ENCODE measurements around the gene TAPBP. TPM values are rescaled to one million over a fixed set of nuclear protein-coding genes. Genes with fewer than 3 reads are reported as not detected.

The TAPBP gene
- total and polyA plus RNA-seq, 9 of the 15 experiments (the other 6 are each of a cell fraction or from before 2014, with no cell fraction given): 5.6 to 74.0 (median 22.3) TPM

DNA sequence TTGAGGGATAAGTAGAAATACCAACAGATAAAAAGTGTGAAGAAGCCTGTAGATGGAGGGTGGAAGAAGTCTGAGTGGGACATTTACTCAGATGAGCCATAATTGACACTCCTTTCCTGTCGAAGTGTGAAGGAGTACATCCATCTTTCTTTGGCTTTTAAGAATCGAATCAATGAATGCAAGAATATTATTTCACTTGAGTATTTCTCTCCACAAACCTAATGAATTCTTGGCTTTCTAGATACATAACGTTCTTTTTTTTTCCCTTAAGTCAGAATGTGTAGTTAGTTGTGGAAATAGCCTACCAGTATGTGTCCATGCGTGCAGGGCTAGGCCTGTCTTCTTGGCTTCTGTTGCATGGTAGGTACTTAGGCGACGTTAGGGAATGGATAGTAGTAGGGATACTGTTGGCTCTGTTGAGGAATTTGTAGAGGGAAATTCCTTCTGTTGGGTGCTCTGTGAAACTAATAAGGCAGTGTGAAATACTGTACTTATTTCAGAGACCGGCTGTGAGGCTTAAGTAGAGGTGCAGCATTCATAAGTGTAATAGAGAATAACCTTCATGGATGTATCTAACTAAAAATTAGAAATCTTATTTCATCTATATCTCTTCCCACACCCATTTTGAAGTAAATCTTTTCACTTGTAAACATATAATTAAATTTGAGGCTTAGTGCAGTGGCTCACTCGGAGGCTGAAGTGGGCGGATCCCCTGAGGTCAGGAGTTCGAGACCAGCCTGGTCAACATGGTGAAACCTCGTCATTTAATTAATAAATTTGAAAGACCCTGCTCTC is 40.6 kb downstream of the TAPBP start (continued):
- TF ChIP-seq, protein P1, sequence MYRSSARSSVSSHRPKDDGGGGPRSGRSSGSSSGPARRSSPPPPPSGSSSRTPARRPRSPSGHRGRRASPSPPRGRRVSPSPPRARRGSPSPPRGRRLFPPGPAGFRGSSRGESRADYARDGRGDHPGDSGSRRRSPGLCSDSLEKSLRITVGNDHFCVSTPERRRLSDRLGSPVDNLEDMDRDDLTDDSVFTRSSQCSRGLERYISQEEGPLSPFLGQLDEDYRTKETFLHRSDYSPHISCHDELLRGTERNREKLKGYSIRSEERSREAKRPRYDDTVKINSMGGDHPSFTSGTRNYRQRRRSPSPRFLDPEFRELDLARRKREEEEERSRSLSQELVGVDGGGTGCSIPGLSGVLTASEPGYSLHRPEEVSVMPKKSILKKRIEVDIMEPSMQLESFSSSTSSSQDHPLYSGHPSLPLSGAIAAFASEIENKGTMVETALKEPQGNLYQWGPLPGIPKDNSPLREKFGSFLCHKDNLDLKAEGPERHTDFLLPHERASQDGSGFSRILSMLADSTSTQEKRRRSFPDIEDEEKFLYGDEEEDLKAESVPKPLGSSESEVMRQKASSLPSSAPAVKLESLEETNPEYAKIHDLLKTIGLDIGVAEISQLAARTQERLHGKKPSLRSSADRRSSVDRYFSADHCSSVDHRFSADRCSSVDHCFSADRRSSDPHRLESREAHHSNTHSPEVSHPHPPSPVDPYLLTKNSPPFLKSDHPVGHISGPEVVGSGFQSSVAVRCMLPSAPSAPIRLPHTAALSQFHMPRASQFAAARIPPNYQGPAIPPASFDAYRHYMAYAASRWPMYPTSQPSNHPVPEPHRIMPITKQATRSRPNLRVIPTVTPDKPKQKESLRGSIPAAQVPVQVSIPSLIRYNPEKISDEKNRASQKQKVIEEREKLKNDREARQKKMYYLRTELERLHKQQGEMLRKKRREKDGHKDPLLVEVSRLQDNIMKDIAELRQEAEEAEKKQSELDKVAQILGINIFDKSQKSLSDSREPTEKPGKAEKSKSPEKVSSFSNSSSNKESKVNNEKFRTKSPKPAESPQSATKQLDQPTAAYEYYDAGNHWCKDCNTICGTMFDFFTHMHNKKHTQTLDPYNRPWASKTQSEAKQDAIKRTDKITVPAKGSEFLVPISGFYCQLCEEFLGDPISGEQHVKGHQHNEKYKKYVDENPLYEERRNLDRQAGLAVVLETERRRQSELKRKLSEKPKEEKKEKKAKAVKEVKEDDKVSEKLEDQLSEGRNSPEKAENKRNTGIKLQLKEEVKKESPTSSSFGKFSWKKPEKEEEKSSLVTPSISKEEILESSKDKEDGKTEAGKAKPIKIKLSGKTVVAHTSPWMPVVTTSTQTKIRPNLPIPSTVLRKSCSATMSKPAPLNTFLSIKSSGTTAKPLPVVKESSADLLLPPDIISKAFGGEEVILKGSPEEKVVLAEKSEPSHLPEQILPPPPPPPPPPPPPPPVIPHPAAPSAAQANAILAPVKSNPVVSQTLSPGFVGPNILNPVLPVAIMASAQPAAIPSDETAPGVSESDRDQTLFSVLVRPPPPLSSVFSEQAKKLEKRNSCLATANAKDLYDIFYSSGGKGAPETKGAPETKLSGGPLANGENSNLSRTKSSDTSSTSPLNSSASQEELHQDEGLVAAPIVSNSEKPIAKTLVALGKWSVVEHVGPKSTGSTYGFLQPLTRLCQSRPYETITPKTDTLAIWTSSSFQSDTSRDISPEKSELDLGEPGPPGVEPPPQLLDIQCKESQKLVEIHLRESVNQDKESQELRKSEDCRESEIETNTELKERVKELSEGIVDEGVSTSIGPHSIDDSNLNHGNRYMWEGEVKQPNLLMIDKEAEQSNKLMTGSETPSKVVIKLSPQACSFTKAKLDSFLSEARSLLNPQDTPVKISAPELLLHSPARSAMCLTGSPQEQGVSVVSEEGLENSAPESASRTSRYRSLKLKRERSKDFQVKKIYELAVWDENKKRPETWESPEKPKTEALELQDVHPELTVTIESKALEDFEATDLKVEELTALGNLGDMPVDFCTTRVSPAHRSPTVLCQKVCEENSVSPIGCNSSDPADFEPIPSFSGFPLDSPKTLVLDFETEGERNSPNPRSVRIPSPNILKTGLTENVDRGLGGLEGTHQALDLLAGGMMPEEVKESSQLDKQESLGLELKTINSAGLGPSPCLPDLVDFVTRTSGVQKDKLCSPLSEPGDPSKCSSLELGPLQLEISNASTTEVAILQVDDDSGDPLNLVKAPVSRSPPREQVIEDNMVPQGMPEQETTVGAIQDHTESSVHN (IDR thresholded peaks at IDR 0.05; ENCODE audit: borderline replicate concordance in 1 of 2, low read depth in 1 of 2): no peak
- TF ChIP-seq, protein P2, sequence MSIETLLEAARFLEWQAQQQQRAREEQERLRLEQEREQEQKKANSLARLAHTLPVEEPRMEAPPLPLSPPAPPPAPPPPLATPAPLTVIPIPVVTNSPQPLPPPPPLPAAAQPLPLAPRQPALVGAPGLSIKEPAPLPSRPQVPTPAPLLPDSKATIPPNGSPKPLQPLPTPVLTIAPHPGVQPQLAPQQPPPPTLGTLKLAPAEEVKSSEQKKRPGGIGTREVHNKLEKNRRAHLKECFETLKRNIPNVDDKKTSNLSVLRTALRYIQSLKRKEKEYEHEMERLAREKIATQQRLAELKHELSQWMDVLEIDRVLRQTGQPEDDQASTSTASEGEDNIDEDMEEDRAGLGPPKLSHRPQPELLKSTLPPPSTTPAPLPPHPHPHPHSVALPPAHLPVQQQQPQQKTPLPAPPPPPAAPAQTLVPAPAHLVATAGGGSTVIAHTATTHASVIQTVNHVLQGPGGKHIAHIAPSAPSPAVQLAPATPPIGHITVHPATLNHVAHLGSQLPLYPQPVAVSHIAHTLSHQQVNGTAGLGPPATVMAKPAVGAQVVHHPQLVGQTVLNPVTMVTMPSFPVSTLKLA (conservative IDR thresholded peaks at IDR 0.05): 0 out of 4 replicates have a peak, but pooled peaks of 1 of the 2 experiments have one; percentile 14
- TF ChIP-seq KHSRP (IDR thresholded peaks at IDR 0.05) (peak; percentile 41; the same call in 1 of the 2 replicates), SIN3A (IDR thresholded peaks at IDR 0.05; ENCODE audit: borderline replicate concordance in 2 of 2, control insufficient read depth in 1 of 2, low read depth in 2 of 2, low read length in 2 of 2) (peak in 1 of 2 experiments; percentile 5; a peak in 1 of 4 replicates), SUPT5H (IDR thresholded peaks at IDR 0.05) (peak; percentile 24), POLR2A (conservative IDR thresholded peaks at IDR 0.05) (0 out of 2 replicates have a peak, but pooled peaks have one; percentile 3), ELF1 (tag; IDR thresholded peaks at IDR 0.05) (0 out of 2 replicates have a peak, but pooled peaks have one; percentile 19), RFX7 (CRISPR knock-in tag; IDR thresholded peaks at IDR 0.05) (peak; percentile 44; the same call in 1 of the 2 replicates), CHD1 (IDR thresholded peaks at IDR 0.05; ENCODE audit: low read length) (peak; percentile 5), KDM5B (IDR thresholded peaks at IDR 0.05; ENCODE audit: insufficient replicate concordance, low read depth, low read length) (peak; percentile 3)
- TF ChIP-seq, protein P3, sequence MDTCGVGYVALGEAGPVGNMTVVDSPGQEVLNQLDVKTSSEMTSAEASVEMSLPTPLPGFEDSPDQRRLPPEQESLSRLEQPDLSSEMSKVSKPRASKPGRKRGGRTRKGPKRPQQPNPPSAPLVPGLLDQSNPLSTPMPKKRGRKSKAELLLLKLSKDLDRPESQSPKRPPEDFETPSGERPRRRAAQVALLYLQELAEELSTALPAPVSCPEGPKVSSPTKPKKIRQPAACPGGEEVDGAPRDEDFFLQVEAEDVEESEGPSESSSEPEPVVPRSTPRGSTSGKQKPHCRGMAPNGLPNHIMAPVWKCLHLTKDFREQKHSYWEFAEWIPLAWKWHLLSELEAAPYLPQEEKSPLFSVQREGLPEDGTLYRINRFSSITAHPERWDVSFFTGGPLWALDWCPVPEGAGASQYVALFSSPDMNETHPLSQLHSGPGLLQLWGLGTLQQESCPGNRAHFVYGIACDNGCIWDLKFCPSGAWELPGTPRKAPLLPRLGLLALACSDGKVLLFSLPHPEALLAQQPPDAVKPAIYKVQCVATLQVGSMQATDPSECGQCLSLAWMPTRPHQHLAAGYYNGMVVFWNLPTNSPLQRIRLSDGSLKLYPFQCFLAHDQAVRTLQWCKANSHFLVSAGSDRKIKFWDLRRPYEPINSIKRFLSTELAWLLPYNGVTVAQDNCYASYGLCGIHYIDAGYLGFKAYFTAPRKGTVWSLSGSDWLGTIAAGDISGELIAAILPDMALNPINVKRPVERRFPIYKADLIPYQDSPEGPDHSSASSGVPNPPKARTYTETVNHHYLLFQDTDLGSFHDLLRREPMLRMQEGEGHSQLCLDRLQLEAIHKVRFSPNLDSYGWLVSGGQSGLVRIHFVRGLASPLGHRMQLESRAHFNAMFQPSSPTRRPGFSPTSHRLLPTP (IDR thresholded peaks at IDR 0.05; ENCODE audit: borderline replicate concordance, extremely low read depth, insufficient read length): peak; percentile 46
- TF ChIP-seq, protein P4, sequence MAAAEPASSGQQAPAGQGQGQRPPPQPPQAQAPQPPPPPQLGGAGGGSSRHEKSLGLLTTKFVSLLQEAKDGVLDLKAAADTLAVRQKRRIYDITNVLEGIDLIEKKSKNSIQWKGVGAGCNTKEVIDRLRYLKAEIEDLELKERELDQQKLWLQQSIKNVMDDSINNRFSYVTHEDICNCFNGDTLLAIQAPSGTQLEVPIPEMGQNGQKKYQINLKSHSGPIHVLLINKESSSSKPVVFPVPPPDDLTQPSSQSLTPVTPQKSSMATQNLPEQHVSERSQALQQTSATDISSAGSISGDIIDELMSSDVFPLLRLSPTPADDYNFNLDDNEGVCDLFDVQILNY (CRISPR knock-in tag; IDR thresholded peaks at IDR 0.05): 0 out of 2 replicates have a peak, but pooled peaks have one; percentile 16

All from K562 (cell line).